RWPE2 (cell line): ENCODE data around the gene TPPP2.

ENCODE experiments used
- ATAC-seq: fragments of 200-7000 bp; cut with Tn5 transposase; 3 replicates; pipeline ENCODE4 v1.9.1; 2021; ENCODE audit warnings: low read depth
- DNase-seq: peaks from one replicate; pipeline ENCODE4 v3.0.0-alpha.2; 2020; ENCODE audit warnings: low spot score
- H3K27ac ChIP-seq: fragments of 450-650 bp; 2 replicates; pipeline ENCODE4 v1.5.1; 2017; ENCODE audit warnings: mild to moderate bottlenecking; ENCODE audit not compliant: poor library complexity, severe bottlenecking
- H3K27me3 ChIP-seq: fragments of 250-450 bp; sonication (Bioruptor Pico); 2 replicates; pipeline ENCODE4 v1.5.1; 2021; ENCODE audit warnings: mild to moderate bottlenecking, moderate library complexity; ENCODE audit not compliant: insufficient read depth, poor library complexity, severe bottlenecking
- H3K36me3 ChIP-seq: fragments of 250-450 bp; sonication (Bioruptor Pico); 2 replicates; pipeline ENCODE4 v1.5.1; 2020; ENCODE audit warnings: low read depth, mild to moderate bottlenecking, moderate library complexity
- H3K4me1 ChIP-seq: fragments of 250-450 bp; sonication (Bioruptor Pico); 2 replicates; pipeline ENCODE4 v1.5.1; 2021; ENCODE audit warnings: mild to moderate bottlenecking, moderate library complexity; ENCODE audit not compliant: insufficient read depth, poor library complexity, severe bottlenecking
- H3K4me3 ChIP-seq: fragments of 250-450 bp; sonication (Bioruptor Pico); 2 replicates; pipeline ENCODE4 v1.5.1; 2021; ENCODE audit warnings: mild to moderate bottlenecking, moderate library complexity; ENCODE audit not compliant: severe bottlenecking
- H3K9me3 ChIP-seq: fragments of 250-450 bp; sonication (Bioruptor Pico); 2 replicates; pipeline ENCODE4 v1.5.1; 2021; ENCODE audit warnings: mild to moderate bottlenecking, moderate library complexity; ENCODE audit not compliant: severe bottlenecking
- TF ChIP-seq, protein P1 (sequence below): fragments of 450-650 bp; IDR thresholded peaks from one replicate; pipeline ENCODE4 v1.5.1; 2017; ENCODE audit warnings: mild to moderate bottlenecking, moderate library complexity; ENCODE audit not compliant: poor library complexity, severe bottlenecking

The TPPP2 gene

DNA sequence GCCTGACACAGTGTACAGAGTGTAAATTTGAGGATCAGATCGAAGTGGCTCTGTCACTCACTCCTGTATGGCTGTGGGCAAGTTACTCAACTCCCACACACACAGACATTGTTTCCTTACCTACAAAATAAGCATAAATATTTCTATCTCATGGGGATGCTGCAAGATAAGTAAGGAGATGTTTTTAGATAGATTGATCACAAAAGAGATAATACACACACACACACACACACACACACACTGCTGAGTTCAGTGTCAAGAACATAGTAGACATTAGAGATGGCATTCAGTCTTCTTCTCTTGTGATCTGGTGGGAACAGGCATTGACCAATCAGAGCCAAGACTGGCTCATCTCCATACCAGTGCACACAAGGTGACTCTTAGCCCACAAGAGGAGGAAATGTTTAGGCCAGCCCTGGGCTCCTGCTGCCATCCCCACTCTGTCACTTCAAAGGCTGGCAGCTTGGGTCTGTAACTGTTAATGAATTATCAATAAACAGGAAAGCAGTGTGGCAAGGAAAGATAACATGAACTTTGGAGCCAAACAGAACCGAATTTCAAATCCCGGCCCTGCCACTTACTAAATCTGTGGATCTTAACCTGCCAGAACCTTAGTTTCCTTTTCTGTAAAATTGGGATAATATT lies 24.2 kb downstream of the TPPP2 start:
- Histone ChIP-seq H3K27me3 (no peaks in the 10 kb centered on the region), H3K4me3 (no peak overlapping the region), H3K4me1 (no peaks in the 10 kb centered on the region), H3K9me3 (no peaks in the 10 kb centered on the region), H3K36me3 (no peaks in the 10 kb centered on the region), H3K27ac (no peak overlapping the region)
- DNase-seq = no peak
- TF ChIP-seq, protein P1, sequence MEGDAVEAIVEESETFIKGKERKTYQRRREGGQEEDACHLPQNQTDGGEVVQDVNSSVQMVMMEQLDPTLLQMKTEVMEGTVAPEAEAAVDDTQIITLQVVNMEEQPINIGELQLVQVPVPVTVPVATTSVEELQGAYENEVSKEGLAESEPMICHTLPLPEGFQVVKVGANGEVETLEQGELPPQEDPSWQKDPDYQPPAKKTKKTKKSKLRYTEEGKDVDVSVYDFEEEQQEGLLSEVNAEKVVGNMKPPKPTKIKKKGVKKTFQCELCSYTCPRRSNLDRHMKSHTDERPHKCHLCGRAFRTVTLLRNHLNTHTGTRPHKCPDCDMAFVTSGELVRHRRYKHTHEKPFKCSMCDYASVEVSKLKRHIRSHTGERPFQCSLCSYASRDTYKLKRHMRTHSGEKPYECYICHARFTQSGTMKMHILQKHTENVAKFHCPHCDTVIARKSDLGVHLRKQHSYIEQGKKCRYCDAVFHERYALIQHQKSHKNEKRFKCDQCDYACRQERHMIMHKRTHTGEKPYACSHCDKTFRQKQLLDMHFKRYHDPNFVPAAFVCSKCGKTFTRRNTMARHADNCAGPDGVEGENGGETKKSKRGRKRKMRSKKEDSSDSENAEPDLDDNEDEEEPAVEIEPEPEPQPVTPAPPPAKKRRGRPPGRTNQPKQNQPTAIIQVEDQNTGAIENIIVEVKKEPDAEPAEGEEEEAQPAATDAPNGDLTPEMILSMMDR = no peak
- no peak for ATAC-seq

DNA sequence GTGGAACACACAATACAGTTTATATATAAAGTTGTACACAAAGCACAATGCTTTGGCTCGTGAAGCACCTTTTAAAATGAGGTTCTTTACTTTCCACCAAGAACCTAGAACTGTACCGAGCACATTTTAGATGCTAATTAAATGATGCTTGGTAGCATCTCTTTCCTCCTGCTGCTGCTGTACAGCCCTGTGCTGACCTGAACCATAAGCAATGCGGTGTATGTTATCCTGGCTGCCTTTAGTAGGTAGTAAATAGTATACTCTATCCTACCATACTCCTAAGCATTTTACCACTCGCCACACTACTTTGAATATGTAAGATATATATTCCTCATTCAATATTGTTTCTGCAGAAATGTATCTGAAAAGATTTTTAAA lies 24.7 kb downstream of the TPPP2 start:
- no peak overlapping the region for H3K4me3 ChIP-seq
- no peak for DNase-seq
- no peaks in the 10 kb centered on the region for H3K27me3 ChIP-seq
- no peaks in the 10 kb centered on the region for H3K36me3 ChIP-seq
- no peak for ATAC-seq
- H3K27ac ChIP-seq = no peak overlapping the region
- H3K9me3 ChIP-seq = no peaks in the 10 kb centered on the region
- H3K4me1 ChIP-seq = no peaks in the 10 kb centered on the region
- TF ChIP-seq, protein P1 = no peak

DNA sequence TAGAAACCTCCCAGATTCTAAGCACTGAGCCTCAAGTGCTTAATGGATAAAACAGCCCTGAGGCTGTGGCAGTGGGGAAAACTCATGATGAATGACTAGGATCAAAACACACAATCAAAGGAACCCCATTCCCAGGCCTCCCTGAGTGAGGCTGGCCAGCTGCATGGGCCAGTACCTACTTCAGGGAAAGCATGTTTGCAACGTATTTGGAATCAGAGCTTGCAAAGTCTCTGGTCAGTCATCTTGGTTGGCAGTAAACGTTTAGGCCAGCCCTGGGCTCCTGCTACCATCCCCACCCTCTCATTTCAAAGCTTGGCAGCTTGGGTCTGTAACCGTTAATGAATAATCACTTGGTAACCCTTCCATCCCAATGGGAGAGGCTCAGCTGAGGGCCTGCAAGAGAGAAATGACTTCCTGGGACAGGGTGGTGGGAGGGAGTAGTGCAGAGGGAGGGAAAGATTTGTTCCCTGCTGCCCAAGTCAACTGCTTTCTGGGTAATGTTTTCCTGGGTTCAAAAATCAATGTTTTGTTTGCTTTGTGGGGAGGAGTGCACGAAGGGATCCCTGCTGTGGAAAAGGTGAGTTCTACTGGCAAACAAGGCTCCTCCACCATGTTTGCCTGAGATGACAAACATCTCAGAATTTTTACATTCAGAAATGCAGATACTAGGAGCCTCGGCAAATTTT lies 25.6 kb downstream of the TPPP2 start:
- no peaks in the 10 kb centered on the region for H3K9me3 ChIP-seq
- ATAC-seq = no peak

DNA sequence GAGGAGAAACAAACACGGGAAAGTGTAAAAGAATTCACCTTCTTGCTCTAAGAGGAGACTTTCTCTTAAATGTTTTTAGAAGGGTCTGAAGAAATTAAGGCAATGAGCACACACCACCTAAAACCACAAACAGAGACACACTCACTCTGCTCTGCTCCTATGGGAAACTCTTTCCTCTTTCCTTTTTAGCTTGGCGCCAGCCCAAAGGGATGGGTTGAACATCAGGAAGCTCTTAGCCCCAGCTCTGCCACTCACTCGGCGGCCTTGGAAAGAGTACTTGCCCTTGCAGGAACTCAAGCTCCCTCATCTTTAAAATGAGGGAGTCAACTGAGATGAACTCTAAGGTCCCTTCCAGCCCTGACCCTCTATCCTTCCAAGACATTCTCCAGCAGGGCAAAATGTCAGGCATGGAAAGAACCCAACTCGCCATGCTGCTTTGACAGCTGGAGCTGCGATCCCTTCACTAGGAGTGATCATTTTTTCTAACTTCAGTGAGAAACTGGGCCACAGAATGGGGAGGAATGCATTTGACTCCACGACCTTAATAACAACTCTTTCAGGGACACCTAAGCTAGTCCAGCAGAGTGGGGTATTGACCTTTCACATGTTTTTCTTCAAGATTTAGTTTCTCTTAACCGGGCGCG lies 26.6 kb downstream of the TPPP2 start:
- Histone ChIP-seq H3K4me1 (no peaks in the 10 kb centered on the region), H3K36me3 (no peaks in the 10 kb centered on the region), H3K4me3 (no peak overlapping the region), H3K9me3 (no peaks in the 10 kb centered on the region), H3K27me3 (no peaks in the 10 kb centered on the region), H3K27ac (no peak overlapping the region)
- DNase-seq (no peak), ATAC-seq (no peak)
- TF ChIP-seq, protein P1 = no peak

More for the DNA sequence above, 25.6 kb downstream of the TPPP2 start:
- H3K4me1 ChIP-seq = no peaks in the 10 kb centered on the region
- no peak for DNase-seq
- no peak overlapping the region for H3K4me3 ChIP-seq
- no peak overlapping the region for H3K27ac ChIP-seq
- H3K36me3 ChIP-seq = no peaks in the 10 kb centered on the region
- TF ChIP-seq, protein P1 = no peak
- H3K27me3 ChIP-seq = no peaks in the 10 kb centered on the region
